GM21723 (cell line): Measurements from ENCODE around the gene STAT1.

Source experiments
- ATAC-seq: cut with Tn5 transposase; IDR thresholded peaks from one replicate; pipeline ENCODE4 v1.9.1; 2021; ENCODE audit warnings: mild to moderate bottlenecking, moderate library complexity; ENCODE audit not compliant: unreplicated experiment

STAT1 gene

GRCh38 chr2:190927301-190927700 is 86.7 kb downstream of the STAT1 start:
- no peak for ATAC-seq

GRCh38 chr2:190922376-190922775 is 91.6 kb downstream of the STAT1 start:
- ATAC-seq, result no peak

- no peak for ATAC-seq
Measured at GRCh38 chr2:190920085-190920484, 93.9 kb downstream of the STAT1 start.
